Omental fat pad (tissue), 4 donors: ENCODE data around the gene ETV3L. TPM values are rescaled to one million over a fixed set of nuclear protein-coding genes. Genes with fewer than 3 reads are reported as not detected.

Source experiments
- ATAC-seq: fragments of 150-250 bp; one replicate; pipeline ENCODE4 v1.9.1; 2016; ENCODE audit warnings: mild to moderate bottlenecking, moderate library complexity; ENCODE audit not compliant: low FRiP score
- DNase-seq: peaks from one replicate; pipeline ENCODE4 v3.0.0-alpha.2; 2019; ENCODE audit warnings: low spot score
- CTCF ChIP-seq, 3 donors: fragments of 450-650 bp; IDR thresholded peaks; one replicate each; pipeline ENCODE4 v1.5.1; 2016 to 2017; ENCODE audit warnings: antibody characterized with exemption in 3 of 3, mild to moderate bottlenecking in 3 of 3, moderate library complexity in 2 of 3
- total RNA-seq, 4 donors: library from RNA; depleted of rRNA; stranded (reverse); fragments of >200 nt; gene quantifications; one replicate each; pipeline ENCODE4 v1.1.0, GENCODE V29; 2016

The ETV3L gene
- total RNA-seq, 4 donors from 2014 or later: not detected

GRCh38 chr1:157091186-157091585, 8.4 kb downstream of the ETV3L start:
- ATAC-seq (no peak), DNase-seq (no peak)
- no peak for TF ChIP-seq CTCF (IDR thresholded peaks at IDR 0.05)

GRCh38 chr1:157090771-157091170, 8.8 kb downstream of the ETV3L start:
- no peak for TF ChIP-seq CTCF (IDR thresholded peaks at IDR 0.05)
- DNase-seq (no peak), ATAC-seq (no peak)

GRCh38 chr1:157090196-157090647, 9.4 kb downstream of the ETV3L start:
- DNase-seq (peak; percentile 94), ATAC-seq (peak; percentile 71)
- TF ChIP-seq CTCF (IDR thresholded peaks at IDR 0.05): peak in 2 of 3 donors; percentile 49 to 80

GRCh38 chr1:157089789-157090188, 9.8 kb downstream of the ETV3L start:
- no peak for DNase-seq
- TF ChIP-seq CTCF (IDR thresholded peaks at IDR 0.05): no peak

GRCh38 chr1:157088607-157089006, 11.0 kb downstream of the ETV3L start:
- DNase-seq: no peak
- no peak for TF ChIP-seq CTCF (IDR thresholded peaks at IDR 0.05)
- ATAC-seq: no peak

More at GRCh38 chr1:157089789-157090188, 9.8 kb downstream of the ETV3L start:
- ATAC-seq: no peak

GRCh38 chr1:157087030-157087429, 12.6 kb downstream of the ETV3L start:
- no peak for ATAC-seq
- DNase-seq: no peak
- TF ChIP-seq CTCF (IDR thresholded peaks at IDR 0.05): no peak

- DNase-seq: no peak
- ATAC-seq: no peak
Measured at GRCh38 chr1:157086299-157086698, 13.3 kb downstream of the ETV3L start.

More at GRCh38 chr1:157086299-157086698, 13.3 kb downstream of the ETV3L start:
- no peak for TF ChIP-seq CTCF (IDR thresholded peaks at IDR 0.05)
